Uterus (tissue), 2 donors: Measurements from ENCODE around the gene JUNB.

ENCODE experiments used
- CTCF ChIP-seq, 4 experiments: fragments of 200-600 bp in 2 of 4; fragments of 450-650 bp in 2 of 4; sonication (generic) in 2 of 4; IDR thresholded peaks; one replicate each; pipeline ENCODE4 v1.5.1; 2016 to 2019; ENCODE audit warnings: antibody characterized with exemption in 4 of 4, mild to moderate bottlenecking in 2 of 4, moderate library complexity in 1 of 4
- POLR2A ChIP-seq, 2 donors: fragments of 450-650 bp; IDR thresholded peaks; one replicate each; pipeline ENCODE4 v1.6.1; 2016; ENCODE audit warnings: antibody characterized with exemption in 2 of 2, mild to moderate bottlenecking in 1 of 2, moderate library complexity in 1 of 2

- no peak for TF ChIP-seq POLR2A (IDR thresholded peaks at IDR 0.05)
- no peak for TF ChIP-seq CTCF (IDR thresholded peaks at IDR 0.05)
These were observed 30.5 kb downstream of the JUNB start for GRCh38 chr19:12821761-12822160.
